Measurements from ENCODE around the gene BAIAP2. TPM values are rescaled to one million over a fixed set of nuclear protein-coding genes. Genes with fewer than 3 reads are reported as not detected.

BAIAP2 gene
- total and polyA plus RNA-seq, 2 of the 13 experiments (the other 11 are each of a cell fraction or from before 2014, with no cell fraction given) = 22.5 to 24.0 TPM

- TF ChIP-seq REST (IDR thresholded peaks at IDR 0.05; ENCODE audit: borderline replicate concordance in 1 of 2, low read depth in 1 of 2, low read length in 2 of 2) (peak in 1 of 2 experiments; percentile 73; a peak in 1 of 4 replicates), ZSCAN21 (CRISPR knock-in tag; IDR thresholded peaks at IDR 0.05; ENCODE audit: borderline replicate concordance) (peak; percentile 84), AHDC1 (CRISPR knock-in tag; IDR thresholded peaks at IDR 0.05; ENCODE audit: borderline replicate concordance) (no peak), GPN1 (CRISPR knock-in tag; IDR thresholded peaks at IDR 0.05; ENCODE audit: borderline replicate concordance) (peak; percentile 75; the same call in 1 of the 2 replicates), PRDM15 (CRISPR knock-in tag; IDR thresholded peaks at IDR 0.05) (peak; percentile 47; the same call in 1 of the 2 replicates), ATF7-NPFF (CRISPR knock-in tag; IDR thresholded peaks at IDR 0.05; ENCODE audit: low read depth) (peak; percentile 86), GATAD2A (CRISPR knock-in tag; IDR thresholded peaks at IDR 0.05) (0 out of 2 replicates have a peak, but pooled peaks have one; percentile 17), NFE2L1 (CRISPR knock-in tag; IDR thresholded peaks at IDR 0.05; ENCODE audit: borderline replicate concordance) (0 out of 2 replicates have a peak, but pooled peaks have one; percentile 25), NFYC (CRISPR knock-in tag; IDR thresholded peaks at IDR 0.05) (peak; percentile 87), ETV6 (CRISPR knock-in tag; conservative IDR thresholded peaks at IDR 0.05) (peak; percentile 78; the same call in 1 of the 2 replicates)
Observed at GRCh38 chr17:81034779-81035520, at the start of gene BAIAP2 (continued).
